ENCODE data around the gene KATNA1.
A peak's percentile ranks its signal among the peaks of the same experiment; 100 is the strongest.
"Not testable (repeated sequence)": the region's sequence is repeated elsewhere in the genome, so short reads cannot be mapped to it uniquely, and the experiment has no call there.

KATNA1 gene

DNA sequence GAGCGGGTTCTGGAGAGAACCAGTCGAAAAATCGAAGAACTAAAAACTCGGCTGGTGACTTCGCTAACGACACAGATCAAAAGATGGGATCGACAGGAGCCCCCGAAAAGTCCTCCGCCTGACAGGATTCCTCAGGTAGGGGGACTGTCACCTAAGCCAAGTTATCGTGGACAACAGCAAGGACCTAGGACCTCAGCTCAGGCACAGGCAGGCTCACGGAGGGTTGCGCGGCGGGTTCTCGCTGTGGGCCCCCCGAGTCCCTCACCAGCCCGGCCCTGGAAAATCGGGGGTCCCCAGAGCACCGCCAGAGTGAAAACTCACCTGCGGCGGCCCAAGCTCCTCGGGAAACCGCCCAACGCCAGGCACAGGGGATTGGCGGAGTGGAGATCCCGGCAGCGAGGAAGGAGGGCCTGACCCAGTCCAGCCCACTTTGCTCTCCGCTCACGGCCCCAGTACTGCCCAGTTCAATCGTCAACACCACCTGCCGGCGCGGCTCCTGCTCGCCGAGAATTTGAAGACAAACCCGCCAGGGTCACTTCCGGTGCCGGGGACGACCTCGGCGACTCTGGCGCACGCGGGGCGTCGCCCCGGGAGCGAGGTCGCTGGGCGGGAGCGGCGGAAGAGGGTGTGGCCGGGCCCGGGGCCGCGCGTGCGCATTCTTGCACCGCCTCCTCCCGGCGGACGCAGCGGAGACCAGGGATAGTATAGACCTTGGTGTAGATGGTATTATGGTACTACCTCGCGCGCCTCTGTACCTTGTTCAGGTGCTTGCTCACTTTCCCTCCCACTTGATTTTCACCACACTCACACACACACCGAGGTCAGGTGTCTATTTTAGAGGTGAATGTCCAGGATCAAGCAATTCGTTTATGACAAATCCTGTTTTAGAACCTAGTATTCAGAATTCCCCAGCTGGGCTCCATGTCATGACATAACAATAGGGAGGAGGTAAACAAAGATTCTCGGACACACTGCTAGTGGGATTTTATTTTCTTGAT is at the start of gene KATNA1:
TSS of gene KATNA1 (minus strand) at position 567 of the 998 bp plus-strand sequence. CDS start 10,167 bp downstream, outside the sequence.
- DNase-seq = peak; percentile 72 to 85 (median 76)

DNA sequence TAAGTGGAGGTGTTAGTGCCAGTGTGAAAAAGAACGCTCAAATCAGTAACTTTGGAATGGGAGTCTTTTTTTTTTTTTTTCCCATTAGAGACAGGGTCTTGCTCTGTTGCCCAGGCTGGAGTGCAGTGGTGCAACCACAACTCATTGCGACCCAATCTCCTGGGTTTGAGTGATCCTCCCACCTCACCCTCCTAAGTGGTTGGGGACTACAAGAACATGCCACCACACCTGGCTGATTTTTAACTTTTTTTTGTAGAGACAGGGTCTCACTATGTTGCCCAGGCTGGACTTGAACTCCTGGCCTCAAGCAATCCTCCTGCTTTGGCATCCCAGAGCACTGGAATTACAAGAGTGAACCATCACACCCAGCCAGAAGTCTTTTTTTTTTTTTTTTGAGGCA is 49.7 kb upstream of the KATNA1 start:
- DNase-seq = no peak

DNA sequence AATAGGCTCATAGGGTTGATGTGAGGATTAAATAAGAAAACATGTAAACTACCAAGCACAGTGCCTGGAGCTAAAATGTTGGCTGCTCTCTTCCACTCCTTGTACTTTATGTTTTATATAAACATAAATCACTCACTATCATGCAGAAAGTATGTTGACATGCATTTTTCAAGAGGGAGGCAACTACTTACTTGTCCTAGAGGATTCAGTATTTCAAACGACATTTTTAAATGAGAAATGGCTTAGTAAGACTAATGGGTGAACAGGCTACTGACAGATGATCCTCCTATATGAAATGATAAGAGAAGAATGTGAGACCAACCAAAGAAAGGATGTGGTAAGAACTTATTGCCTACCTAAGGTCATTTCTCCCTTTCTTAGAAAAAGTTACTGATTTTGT is 48.4 kb upstream of the KATNA1 start:
- no peak for DNase-seq

DNA sequence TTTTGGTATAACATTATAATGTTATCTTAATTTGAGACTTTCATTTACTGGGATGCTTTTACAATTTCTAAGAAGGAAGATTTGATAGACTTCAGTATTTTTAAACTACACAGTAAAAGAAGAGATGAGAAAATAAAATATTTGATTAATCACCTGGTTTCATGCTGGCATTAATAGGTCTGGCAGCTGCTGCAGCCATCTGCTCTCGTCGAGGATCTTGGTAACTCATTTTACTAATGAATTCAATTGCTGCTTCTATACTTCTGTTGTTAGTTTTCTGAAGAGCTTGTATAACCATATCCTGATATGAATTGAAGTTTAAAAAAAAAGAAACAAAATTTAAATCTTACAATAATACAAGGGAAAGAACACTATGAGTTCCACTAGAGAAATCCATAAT is 46.4 kb upstream of the KATNA1 start:
- DNase-seq = no peak

DNA sequence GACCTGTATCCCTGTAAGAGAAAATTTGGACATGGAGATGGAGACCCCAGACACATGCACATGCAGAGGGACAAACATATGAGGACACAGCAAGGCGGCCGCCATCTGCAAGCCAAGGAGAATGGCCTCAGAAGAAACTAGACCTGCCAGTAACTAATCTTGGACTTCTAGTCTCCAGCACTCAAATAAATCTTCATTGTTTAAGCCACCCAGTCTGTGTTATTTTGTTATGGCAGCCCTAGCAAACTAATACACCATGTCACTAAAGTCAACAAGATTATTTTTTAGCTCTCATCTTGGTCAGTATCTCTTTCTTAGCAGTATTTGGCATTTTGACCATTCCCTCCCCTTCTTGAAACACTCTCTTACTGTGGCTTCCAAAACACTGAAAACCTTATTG is 42.7 kb upstream of the KATNA1 start:
- no peak for DNase-seq

DNA sequence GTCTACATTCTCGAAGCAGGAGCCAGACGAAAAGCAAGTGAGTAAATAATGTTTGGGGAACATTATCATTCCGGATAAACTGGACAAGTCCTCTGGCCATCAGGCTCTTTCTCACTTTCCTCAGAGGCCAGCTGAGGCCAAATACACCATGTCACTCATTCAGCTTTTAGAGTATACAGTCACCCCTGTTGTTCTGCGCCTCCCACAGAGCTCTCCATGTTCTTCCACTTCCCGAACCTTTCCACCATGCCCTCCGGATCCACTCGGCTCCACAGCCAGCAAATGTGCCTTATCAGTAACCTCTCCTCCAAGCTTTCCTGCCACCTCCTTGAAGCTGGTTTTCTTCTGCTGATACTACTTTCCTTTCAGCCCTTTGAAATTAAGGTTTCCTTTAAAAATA is 37.7 kb upstream of the KATNA1 start:
- no peak for DNase-seq

DNA sequence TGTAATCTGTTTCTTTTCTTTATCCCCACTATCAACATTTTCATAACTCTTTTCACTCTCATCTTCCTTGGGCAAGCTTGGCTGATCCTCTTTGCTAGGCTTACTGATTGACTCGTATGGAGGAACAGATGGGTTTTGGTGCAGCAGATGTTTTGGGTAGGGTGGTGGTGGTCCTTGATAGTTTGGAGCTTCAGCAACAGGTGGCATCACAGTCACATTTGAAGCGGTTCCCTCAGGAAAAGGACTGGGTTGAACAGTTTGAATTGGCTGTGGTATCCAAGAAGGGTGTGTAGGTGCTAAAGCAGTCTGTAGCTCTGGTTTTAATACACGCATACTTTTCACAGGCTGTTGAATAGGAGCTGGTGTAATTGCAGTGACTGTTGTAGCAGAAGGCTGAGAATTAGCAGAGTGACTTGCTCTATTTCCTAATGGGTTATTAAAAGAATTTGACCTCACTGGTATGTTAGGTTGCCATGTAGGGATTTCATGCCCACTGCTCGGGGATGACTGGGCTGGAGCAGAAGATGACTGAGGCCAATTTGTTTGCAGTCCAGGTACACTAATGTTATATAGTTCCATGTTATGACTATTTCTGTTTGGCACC is 34.8 kb upstream of the KATNA1 start:
- no peak for DNase-seq

DNA sequence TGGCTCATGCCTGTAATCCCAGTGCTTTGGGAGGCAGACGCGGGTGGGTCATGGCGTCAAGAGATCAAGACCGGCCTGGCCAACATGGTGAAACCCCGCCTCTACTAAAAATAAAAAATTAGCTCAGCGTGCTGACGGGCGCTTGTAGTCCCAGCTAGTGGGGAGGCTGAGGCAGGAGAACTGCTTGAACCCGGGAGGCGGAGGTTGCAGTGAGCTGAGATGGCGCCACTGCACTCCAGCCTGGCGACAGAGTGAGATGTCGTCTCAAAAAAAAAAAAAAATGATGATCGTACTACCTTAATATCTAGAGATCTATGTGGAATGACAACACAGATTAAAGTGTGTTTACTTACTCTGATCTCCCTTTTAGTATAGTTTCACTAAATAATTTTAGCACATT is 33.3 kb upstream of the KATNA1 start:
- DNase-seq = not testable (repeated sequence)

DNA sequence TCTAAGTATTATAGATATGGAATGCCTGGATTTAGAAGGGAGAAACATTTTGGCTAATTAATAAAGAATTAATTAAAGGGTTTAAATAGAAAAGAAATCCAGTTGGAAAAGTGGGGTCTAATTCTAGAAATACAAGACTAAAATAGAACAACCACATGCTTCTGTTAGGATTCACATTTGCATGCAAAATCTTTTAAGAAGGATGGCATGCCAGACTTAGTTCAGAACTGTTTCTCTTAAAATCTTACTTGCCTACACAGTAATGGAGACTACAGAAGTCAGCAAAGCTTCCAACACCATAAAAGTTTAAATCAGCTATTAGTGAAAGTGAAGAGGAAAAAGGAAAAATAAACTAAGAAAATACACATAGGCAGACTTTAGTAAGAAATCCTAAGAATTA is 32.7 kb upstream of the KATNA1 start:
- DNase-seq = no peak

DNA sequence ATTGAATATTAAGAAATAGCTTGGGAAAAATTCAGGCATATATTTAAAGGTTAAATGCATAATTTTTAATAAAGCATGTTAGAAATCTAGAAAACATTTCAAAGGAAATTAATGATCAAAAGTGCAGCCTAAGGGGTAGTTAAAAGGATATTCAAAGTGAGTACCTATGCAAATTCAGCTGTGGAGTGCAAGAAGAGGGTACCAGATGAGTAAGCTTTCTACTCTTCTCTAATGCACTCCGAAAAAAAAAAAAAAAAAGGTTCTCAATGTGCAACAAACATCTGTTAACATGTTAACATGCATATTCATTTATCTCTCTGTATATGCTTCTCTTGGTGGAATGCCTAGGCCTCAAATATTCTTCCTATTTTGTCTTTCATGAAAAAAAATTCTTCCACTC is 32.0 kb upstream of the KATNA1 start:
- DNase-seq = no peak

DNA sequence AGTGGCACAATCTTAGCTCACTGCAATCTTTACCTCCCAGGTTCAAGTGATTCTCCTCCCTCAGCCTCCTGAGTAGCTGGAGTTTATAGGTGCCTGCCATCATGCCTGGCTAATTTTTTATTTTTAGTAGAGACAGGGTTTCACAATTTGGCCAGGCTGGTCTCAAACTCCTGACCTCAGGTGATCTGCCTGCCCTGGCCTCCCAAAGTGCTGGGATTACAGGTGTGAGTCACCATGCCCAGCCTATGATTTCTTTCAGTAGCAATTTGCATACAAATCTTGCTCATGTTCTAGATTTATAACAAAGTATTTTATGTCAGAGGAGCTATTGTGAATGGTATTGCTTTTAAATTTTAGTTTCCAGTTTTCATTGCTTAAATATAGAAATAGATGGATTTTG is 23.8 kb upstream of the KATNA1 start:
- not testable (repeated sequence) for DNase-seq

DNA sequence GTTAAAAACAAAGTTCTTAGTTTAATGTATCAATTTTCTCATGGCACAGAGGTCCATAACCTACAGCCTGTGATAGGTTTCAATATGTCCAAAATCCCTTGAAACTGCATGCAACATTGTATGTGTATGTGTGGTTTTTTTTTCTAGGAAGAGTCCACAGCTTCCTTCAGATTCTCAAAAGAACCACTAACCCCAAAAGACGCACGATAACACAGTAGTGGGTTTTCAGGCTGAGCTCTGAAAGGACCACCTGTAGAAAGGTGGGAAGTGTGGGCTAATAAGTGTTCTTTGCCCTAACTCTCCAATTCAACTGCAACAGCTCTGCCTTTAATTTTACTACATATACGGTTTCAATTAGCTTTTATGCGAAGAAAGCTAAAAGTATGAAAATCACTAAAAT is 11.5 kb upstream of the KATNA1 start:
- DNase-seq = no peak

DNA sequence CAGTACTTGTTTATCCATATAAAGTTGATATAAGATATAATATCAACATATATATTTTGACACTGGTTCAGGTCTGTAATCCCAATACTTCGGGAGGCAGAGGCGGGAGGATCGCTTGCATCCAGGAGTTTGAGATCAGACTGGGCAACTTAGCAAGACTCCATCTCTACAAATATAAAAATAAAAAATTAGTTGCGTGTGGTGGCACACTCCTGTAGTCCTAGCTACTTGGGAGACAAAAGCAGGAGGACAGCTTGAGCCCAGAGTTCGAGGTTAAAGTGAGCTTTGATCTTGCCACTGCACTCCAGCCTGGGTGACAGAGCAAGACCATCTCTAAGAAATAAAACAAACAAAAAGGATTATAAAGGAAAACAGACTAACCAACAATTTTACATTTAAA is 8.9 kb upstream of the KATNA1 start:
- no peak for DNase-seq

DNA sequence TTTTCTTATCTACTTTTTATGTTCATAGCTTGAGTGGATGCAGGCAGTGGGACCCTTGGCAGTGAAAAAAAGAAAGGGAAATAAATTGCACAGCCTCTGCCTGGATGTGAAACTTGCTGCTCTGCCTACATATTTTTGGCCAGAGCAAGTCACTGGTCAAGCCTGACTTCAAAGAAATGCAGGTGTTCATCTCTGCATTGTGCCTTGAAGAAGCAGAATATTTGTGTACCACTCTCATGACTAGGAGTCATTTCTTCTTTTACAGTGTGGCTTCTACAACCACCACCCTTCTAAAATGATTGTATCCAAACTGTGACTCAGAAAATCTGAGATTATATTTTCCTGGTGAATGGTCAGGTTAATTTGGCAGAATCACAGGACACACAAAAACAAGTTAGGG is 2.5 kb upstream of the KATNA1 start:
- no peak for DNase-seq

DNA sequence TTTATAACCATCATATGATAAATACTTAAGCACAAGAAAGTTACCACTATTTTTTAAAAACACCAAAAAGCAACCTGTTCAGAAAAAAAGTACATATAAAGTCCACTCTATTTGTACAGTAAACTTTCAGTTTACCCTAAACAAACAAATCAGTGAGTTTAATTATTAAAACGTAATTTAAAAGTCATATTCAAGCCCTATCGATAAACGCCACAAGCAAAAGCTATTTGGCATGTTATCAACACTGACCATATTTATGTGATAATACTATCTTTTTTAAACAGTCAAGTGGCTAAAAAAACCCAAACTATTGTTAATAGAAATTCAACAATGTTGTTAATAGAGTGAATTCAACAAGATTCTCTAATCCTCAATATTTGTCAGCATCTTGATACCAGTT is 1.9 kb downstream of the KATNA1 start:
- no peak for DNase-seq

DNA sequence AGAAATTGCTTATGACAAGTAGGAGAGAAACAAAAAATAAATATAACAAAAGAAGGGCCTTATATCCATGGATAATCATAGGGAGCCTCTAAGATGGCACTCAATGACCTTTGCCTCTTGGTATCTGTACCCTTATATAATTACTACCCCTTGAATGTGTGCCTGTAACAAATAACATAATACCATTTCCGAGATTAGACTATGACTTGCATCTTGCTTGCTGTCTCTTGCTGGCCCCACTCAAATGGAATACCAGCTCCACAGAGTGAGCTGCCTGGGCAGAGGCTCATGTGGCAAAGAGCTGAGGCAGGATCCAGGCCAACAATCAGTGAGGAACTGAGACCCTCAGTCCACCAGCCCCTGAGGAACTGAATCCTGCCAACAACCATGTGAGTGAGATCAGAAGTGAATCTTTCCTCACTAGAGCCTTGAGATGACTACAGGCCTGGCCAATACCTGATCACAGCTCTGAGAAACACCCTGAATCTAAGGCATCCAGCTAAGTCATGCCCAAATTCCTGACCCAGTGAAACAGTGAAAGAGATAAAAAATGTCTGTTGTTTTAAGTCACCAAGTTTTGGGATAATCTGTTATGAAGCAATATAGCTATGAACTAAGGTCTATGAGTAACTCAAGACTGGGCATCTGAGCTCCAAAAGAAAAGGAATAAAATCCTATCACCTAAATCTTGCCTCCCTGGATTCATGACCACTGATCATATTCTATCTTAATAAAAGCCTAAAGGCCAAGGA is 5.5 kb downstream of the KATNA1 start:
- no peak for DNase-seq

DNA sequence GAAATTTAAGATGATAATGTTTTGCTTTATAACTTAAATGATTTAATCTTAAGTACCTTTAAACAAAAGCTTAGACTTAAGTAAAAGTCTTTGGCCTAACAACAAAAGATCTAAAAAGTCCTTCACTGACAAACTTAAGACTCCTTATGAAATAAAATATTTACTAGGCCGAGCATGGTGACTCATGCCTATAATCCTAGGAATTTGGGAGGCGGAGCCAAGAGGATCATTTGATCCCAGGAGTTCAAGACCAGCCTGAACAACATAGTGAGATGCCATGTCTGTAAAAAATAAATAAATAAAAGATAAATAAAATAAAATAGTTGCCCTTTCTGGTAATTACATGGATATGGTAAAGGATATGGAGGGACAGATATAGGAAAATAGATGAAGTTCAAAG is 12.4 kb downstream of the KATNA1 start:
- DNase-seq = no peak

DNA sequence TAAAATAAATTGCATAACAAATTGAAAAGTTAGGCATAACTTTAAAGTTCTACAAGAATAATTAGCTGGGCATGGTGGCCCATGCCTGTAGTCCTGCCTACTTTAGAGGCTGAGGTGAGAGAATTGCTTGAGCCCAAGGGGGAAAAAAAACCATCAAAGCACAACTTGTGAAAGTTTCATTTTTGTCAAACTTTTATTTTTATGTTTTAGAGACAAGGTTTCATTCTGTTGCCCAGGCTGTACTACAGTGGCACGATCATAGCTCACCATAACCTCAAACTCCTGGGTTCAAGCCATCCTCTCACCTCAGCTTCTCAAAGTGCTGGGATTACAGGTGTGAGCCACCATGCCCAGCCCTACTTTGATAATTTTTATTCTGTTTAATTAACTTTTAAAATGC is 14.2 kb downstream of the KATNA1 start:
- DNase-seq = no peak

DNA sequence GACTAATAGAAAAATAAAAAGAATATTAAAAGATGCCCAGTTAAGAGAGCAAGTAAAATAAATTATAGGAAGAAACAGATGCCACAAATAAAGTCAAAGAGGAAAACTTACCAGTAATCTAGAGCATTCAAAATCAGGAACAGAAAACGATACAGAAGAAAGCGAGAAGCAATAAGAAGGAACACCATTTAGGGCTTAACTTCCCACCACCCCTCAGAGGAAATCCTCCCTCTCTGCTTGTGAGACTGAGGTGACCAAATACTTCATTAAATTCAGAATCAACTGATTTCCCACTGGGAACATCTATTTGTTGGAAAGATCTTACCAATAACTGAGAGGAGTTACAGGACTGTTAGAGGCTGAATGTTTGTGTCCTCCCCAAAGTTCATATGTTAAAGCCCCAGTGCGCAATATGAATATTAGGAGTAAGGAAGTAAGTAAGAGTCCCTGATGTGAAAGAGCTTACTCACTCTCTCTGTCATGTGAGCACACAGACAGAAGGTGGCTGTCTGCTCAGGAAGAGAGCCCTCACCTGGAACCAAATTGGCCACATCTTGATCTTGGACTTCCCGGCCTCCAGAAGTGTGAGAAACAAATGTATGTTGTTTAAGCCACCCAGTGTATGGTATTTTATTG is 19.5 kb downstream of the KATNA1 start:
- DNase-seq = no peak

DNA sequence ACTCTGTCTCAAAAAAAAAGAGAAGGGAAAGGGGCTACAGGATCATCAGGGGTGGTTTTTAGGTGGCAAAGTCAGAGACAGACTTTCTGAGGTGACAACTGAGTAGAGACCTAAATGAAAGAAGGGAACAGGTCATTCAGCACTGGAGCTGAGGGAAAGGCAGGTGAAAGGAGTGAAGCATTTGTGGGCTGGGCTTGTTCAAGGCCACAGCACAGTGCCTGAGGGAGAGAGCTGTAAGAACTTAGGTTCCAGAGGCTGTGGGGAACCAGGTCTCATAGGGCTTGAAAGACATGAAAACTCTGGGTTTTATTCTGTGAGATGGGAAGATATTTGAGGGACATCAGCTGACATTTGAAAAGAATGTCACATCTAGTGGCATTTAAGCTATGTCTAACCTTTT is 20.8 kb downstream of the KATNA1 start:
- no peak for DNase-seq

DNA sequence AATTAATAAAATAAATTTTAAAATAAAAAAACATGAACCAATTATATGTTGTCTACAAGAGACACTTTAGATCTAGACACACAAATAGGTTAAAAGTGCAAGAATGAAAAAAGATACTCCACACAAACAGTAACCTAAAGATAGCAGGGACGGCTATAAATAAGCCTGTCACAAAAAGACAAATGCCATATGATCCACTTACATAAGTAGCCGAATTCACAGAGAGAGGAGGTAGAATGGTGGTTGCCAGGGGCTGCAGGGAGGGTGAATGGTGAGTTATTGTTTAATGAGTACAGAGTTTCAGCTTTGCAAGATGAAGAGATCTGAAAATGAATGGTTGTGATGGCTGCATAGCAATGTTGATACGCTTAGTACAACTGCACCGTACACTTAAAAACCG is 32.7 kb downstream of the KATNA1 start:
- DNase-seq = no peak

DNA sequence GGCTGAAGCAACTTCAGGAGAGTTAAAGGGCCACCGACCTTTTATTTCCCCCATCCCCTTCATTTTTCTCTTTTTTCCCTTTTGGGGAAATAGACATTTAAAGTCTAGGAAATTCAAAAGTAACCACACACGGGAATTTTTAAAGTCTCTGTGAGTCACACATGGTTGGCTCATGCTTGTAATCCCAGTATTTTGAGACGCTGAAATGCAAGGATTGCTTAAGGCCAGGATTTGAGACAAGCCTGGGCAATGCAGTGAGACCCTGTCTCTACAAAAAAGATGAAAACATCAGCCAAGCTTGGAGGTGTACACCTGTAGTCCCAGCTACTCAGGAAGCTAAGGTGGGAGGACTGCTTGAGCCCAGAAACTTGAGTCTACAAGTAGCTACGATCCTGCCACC is 34.2 kb downstream of the KATNA1 start:
- no peak for DNase-seq

DNA sequence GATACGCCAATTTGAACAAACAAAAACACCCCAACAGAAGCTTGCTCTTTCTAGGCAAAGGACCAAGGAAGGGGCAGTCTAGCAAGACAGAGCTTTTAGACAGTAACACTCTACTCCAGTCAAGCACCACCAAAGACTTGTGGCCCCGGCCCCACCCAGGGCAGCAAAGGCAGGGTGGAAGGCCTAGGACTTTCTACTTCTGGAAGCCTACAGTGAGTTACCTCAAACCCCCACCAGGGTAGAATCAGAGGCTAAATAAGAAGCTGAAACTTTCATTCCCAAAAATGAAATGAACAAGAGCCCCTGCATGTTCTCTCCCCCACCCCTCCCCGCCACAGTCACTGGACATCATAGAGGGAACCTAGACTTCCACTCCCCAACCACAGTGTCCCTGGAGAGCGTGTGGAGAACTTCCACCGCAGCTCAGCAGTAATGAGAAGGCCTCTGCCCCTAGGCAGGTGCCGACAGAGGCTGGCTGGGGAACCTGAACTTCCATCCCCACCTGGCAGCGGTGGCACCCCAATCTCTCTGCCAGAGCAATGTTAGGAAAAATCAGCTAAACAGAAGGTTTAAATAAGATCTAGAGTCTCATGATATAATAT is 40.0 kb downstream of the KATNA1 start:
- no peak for DNase-seq
